Pancreas (tissue), 10 donors: ENCODE data around the gene CLSTN2. TPM values are rescaled to one million over a fixed set of nuclear protein-coding genes. Genes with fewer than 3 reads are reported as not detected.

Experiments
- ATAC-seq, 4 donors: fragments of 200-7000 bp; cut with Tn5 transposase; one replicate each; pipeline versions ENCODE4 v1.8.0 to v1.9.1; 2020; ENCODE audit warnings: mild to moderate bottlenecking in 4 of 4, moderate library complexity in 4 of 4
- DNase-seq, 6 donors: peaks; one replicate each; pipeline ENCODE4 v3.0.0-alpha.2; 2020
- FAIRE-seq: peaks from 2 replicates; lab custom pipeline; 2012; peaks lifted over from hg19 to GRCh38; lab: Jason Lieb, UNC
- H3K27ac ChIP-seq, 4 donors: fragments of 200-600 bp; sonication (generic); 1 replicate in 3 of 4; 2 replicates in 1 of 4; pipeline versions ENCODE4 v1.5.0 to v1.8.0; 2020
- H3K27me3 ChIP-seq, 4 donors: fragments of 200-600 bp; one replicate each; pipeline ENCODE4 v1.8.0; 2021
- H3K36me3 ChIP-seq, 3 donors: fragments of 200-600 bp; sonication (generic) in 1 of 3; one replicate each; pipeline versions ENCODE4 v1.5.0 to v1.8.0; 2020 to 2021
- H3K4me1 ChIP-seq, 3 donors: fragments of 200-600 bp; one replicate each; pipeline ENCODE4 v1.8.0; 2021
- H3K4me3 ChIP-seq, 4 donors: fragments of 200-600 bp; sonication (generic) in 2 of 4; one replicate each; pipeline versions ENCODE4 v1.5.0 to v1.8.0; 2020 to 2021
- H3K9me3 ChIP-seq, 4 donors: fragments of 200-600 bp; one replicate each; pipeline ENCODE4 v1.8.0; 2021
- WGBS, 2 donors: extraction: QIAGEN DNeasy Blood & Tissue Kit; methylation state at CpG; one replicate each; pipeline ENCODE4 v1.1.7; 2013; 5-methylcytosine and 5-hydroxymethylcytosine counted together
- intact Hi-C, 3 donors: fragments of 100-400 bp; cut with DNase I; formaldehyde crosslinking; loops; one replicate each; pipeline versions ENCODE4 v1.11.1 to v1.14.2; 2022
- polyA plus RNA-seq, 2 donors: library from polyadenylated mRNA; stranded (reverse); fragments of 200-250 nt; gene quantifications; one replicate each; pipeline ENCODE4 v1.2.3, GENCODE V29; 2013
- total RNA-seq, 6 donors: library from RNA; stranded (reverse); fragmentation: NEBNext Ultra II Directional in 4 of 6; extraction: Animal tissue kit (Norgen Biotek cat#: 25700) in 4 of 6; gene quantifications; one replicate each; pipeline versions ENCODE4 v1.2.1 to v1.2.4, GENCODE V29; 2021 to 2023
- TF ChIP-seq, protein P1 (sequence below), 4 donors: fragments of 200-600 bp; sonication (generic) in 3 of 4; IDR thresholded peaks; one replicate each; pipeline versions ENCODE4 v1.5.0 to v1.8.0; 2021; ENCODE audit warnings: antibody characterized with exemption in 4 of 4
- donor health status: healthy with polysubstance abuse.
- donor health status: DM: no; HTN: no; CAD: no; lungs with moderate emphysema.
- donor health status: DM: no; HTN: no; CAD: no.
- donor health status: control.
- donor health status: control.
- donor health status: Bipolar disorder and iron deficiency.
- donor health status: DM: yes; HTN: yes; CAD: no.
- donor health status: DM: no; HTN: no; CAD: no.
- donor health status: DM: no; HTN: no; CAD: no.
- donor health status: DM: yes; HTN: yes; CAD: no.

CLSTN2 gene
- total and polyA plus RNA-seq, 8 donors = 0.65 to 9.3 (median 2.9) TPM

GRCh38 chr3:140198242-140198641 is 263.3 kb downstream of the CLSTN2 start:
- Histone ChIP-seq H3K4me1 (no peaks in the 10 kb centered on the region), H3K27ac (no peak overlapping the region), H3K27me3 (no peaks in the 10 kb centered on the region), H3K36me3 (no peaks in the 10 kb centered on the region), H3K9me3 (no peaks in the 10 kb centered on the region), H3K4me3 (no peak overlapping the region)
- FAIRE-seq (no peak), DNase-seq (no peak), ATAC-seq (no peak)
- WGBS, 2 donors = 64 to 71% methylated on average over 2 of the region's 2 CpGs
- TF ChIP-seq, protein P1, sequence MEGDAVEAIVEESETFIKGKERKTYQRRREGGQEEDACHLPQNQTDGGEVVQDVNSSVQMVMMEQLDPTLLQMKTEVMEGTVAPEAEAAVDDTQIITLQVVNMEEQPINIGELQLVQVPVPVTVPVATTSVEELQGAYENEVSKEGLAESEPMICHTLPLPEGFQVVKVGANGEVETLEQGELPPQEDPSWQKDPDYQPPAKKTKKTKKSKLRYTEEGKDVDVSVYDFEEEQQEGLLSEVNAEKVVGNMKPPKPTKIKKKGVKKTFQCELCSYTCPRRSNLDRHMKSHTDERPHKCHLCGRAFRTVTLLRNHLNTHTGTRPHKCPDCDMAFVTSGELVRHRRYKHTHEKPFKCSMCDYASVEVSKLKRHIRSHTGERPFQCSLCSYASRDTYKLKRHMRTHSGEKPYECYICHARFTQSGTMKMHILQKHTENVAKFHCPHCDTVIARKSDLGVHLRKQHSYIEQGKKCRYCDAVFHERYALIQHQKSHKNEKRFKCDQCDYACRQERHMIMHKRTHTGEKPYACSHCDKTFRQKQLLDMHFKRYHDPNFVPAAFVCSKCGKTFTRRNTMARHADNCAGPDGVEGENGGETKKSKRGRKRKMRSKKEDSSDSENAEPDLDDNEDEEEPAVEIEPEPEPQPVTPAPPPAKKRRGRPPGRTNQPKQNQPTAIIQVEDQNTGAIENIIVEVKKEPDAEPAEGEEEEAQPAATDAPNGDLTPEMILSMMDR (IDR thresholded peaks at IDR 0.05) = no peak
- intact Hi-C loops = no loop called here

- WGBS, 2 donors = 36 to 41% methylated on average over 2 of the region's 2 CpGs
- FAIRE-seq = no peak
Measured at GRCh38 chr3:140199008-140199407, 264.0 kb downstream of the CLSTN2 start.

GRCh38 chr3:140199743-140200142 is 264.8 kb downstream of the CLSTN2 start:
- no peak for DNase-seq
- Histone ChIP-seq H3K9me3 (no peaks in the 10 kb centered on the region), H3K27ac (no peak overlapping the region), H3K4me1 (no peaks in the 10 kb centered on the region), H3K36me3 (no peaks in the 10 kb centered on the region), H3K4me3 (no peak overlapping the region), H3K27me3 (no peaks in the 10 kb centered on the region)
- TF ChIP-seq, protein P1 (IDR thresholded peaks at IDR 0.05) = no peak
- ATAC-seq = no peak
- no peak for FAIRE-seq
- WGBS, 2 donors = 85 to 94% methylated on average over 2 of the region's 2 CpGs
- intact Hi-C loops = no loop called here

More at GRCh38 chr3:140199008-140199407, 264.0 kb downstream of the CLSTN2 start:
- no peak for DNase-seq
- intact Hi-C loops = no loop called here
- Histone ChIP-seq H3K27ac (no peak overlapping the region), H3K36me3 (no peaks in the 10 kb centered on the region), H3K9me3 (no peaks in the 10 kb centered on the region), H3K4me1 (no peaks in the 10 kb centered on the region), H3K27me3 (no peaks in the 10 kb centered on the region), H3K4me3 (no peak overlapping the region)
- TF ChIP-seq, protein P1 (IDR thresholded peaks at IDR 0.05) = no peak
- ATAC-seq = no peak

DNA sequence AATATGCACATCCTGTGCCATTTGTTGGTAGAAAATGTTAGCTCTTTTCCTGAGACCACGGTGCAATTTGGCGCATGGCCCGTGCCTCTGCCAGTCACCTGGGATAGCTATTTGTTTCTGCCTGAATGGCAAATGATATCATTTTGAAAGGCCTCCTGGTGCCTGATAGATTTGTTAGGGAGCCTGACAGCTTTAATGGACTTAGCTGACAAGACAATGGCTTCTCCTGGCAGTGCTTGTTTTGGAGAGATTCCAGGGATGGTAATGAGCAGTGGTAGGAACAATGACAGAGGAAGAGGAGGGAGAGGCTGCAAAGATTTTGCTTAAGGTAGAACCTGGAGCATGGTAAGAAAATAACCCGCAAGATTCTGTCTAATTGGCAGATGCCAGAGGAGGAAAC is 268.5 kb downstream of the CLSTN2 start:
- no peaks in the 10 kb centered on the region for H3K36me3 ChIP-seq
- 49 to 51% methylated on average over 4 of the region's 4 CpGs for WGBS, 2 donors
- H3K4me1 ChIP-seq = no peaks in the 10 kb centered on the region
- DNase-seq (no peak), FAIRE-seq (no peak), ATAC-seq (no peak)
- intact Hi-C loops = no loop called here
- H3K9me3 ChIP-seq = no peaks in the 10 kb centered on the region
- no peak overlapping the region for H3K4me3 ChIP-seq
- no peak overlapping the region for H3K27ac ChIP-seq
- no peaks in the 10 kb centered on the region for H3K27me3 ChIP-seq
- TF ChIP-seq, protein P1 (IDR thresholded peaks at IDR 0.05) = no peak

DNA sequence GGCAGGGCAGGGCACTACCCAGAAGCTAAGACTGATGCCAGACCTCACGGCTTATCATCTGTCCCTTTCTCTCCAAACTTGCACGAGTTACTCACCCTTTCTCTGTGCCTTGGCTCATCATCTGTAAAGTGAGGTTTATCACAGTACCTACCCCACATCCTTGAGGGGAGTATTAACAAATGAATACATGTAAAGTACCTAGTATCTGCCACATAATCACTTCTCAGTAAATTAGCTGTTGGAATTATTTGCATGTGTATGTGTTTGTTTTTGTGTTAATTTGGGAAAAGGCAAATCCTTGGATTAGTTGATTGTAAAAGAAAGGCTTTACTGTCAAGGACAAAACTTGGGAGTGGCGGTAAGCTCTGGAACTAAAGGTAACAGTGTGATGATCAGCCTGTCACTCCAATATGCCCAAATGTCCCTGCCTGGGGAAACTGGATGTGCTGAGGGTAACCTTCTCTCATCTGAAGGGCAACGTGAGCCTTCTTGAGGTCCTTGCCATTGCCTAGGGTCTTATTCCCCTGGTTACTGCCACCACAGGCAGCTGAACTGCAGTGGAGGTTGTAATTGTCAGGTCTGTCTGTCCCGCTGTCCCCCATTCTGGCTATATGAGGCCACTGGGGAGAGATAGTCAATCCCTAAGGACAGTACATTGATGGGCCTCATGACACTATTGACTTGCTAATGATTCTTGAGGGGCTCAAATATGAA is 269.4 kb downstream of the CLSTN2 start:
- no peaks in the 10 kb centered on the region for H3K27me3 ChIP-seq
- DNase-seq (no peak), ATAC-seq (no peak), FAIRE-seq (no peak)
- no peaks in the 10 kb centered on the region for H3K36me3 ChIP-seq
- no peaks in the 10 kb centered on the region for H3K4me1 ChIP-seq
- H3K9me3 ChIP-seq = no peaks in the 10 kb centered on the region
- WGBS, 2 donors = 67 to 75% methylated on average over 5 of the region's 5 CpGs
- intact Hi-C loops = no loop called here
- TF ChIP-seq, protein P1 (IDR thresholded peaks at IDR 0.05) = no peak
- H3K4me3 ChIP-seq = no peak overlapping the region
- no peak overlapping the region for H3K27ac ChIP-seq
